SK-N-SH (cell line): ENCODE measurements around the gene DNAJB12. TPM values are rescaled to one million over a fixed set of nuclear protein-coding genes. Genes with fewer than 3 reads are reported as not detected.

Experiments used
- CTCF ChIA-PET: fragments of 300-600, 350-600 bp; formaldehyde crosslinking; extraction: SDS; loops from one replicate; lab custom pipeline; 2021; lab: Yijun Ruan, JAX
- POLR2A ChIA-PET: fragments of 350-600 bp; sonication (Branson Sonifier 250); formaldehyde crosslinking; extraction: SDS; loops from one replicate; lab custom pipeline; 2020; ENCODE audit warnings: antibody characterized with exemption, inconsistent platforms; lab: Yijun Ruan, JAX
- DNase-seq: peaks from one replicate; pipeline ENCODE4 v3.0.0; 2012
- H2AFZ ChIP-seq: fragments of 200-600 bp; sonication (generic); 2 replicates; pipeline ENCODE4 v1.8.1; 2016; ENCODE audit warnings: antibody characterized with exemption, mild to moderate bottlenecking, low read depth
- H3F3A ChIP-seq: fragments of 200-600 bp; sonication (generic); replicated peaks from 2 replicates; pipeline ENCODE3; 2016; ENCODE audit warnings: antibody characterized with exemption, mild to moderate bottlenecking; ENCODE audit not compliant: insufficient read depth
- H3K27ac ChIP-seq, 2 experiments: fragments of 200-500 bp in 1 of 2; fragments of 200-600 bp in 1 of 2; sonication (Bioruptor generic) in 1 of 2; sonication (generic), shearing (Covaris generic) in 1 of 2; 2 replicates each; pipeline versions ENCODE4 v1.5.1 to v1.6.1; 2014 to 2016; ENCODE audit warnings: low read depth in 2 of 2, inconsistent platforms in 1 of 2, low read length in 1 of 2, mild to moderate bottlenecking in 1 of 2, mixed read lengths in 1 of 2
- H3K27me3 ChIP-seq: fragments of 200-600 bp; sonication (generic), shearing (Covaris generic); 2 replicates; pipeline ENCODE4 v1.6.1; 2016; ENCODE audit warnings: mixed run types; ENCODE audit not compliant: insufficient read depth
- H3K36me3 ChIP-seq, 2 experiments: fragments of 200-500 bp in 1 of 2; fragments of 200-600 bp in 1 of 2; sonication (Bioruptor generic) in 1 of 2; sonication (generic) in 1 of 2; replicated peaks in 1 of 2; 2 replicates each; pipeline versions ENCODE3 to v1.5.1; 2014 to 2016; ENCODE audit warnings: low read length in 1 of 2, mild to moderate bottlenecking in 1 of 2; ENCODE audit not compliant: insufficient read depth in 2 of 2, control insufficient read depth in 1 of 2
- H3K4me1 ChIP-seq, 2 experiments: fragments of 200-500 bp in 1 of 2; fragments of 200-600 bp in 1 of 2; sonication (Bioruptor generic) in 1 of 2; sonication (generic), shearing (Covaris generic) in 1 of 2; 2 replicates each; pipeline versions ENCODE4 v1.5.1 to v1.6.1; 2014 to 2016; ENCODE audit warnings: low read depth in 1 of 2, low read length in 1 of 2, mixed run types in 1 of 2; ENCODE audit not compliant: insufficient read depth in 2 of 2, control insufficient read depth in 1 of 2
- H3K4me2 ChIP-seq: fragments of 200-600 bp; sonication (generic), shearing (Covaris generic); 2 replicates; pipeline ENCODE4 v1.6.1; 2017; ENCODE audit warnings: mixed run types
- H3K4me3 ChIP-seq, 2 experiments: fragments of 200-500 bp in 1 of 2; fragments of 200-600 bp in 1 of 2; sonication (Bioruptor generic) in 1 of 2; sonication (generic), shearing (Covaris generic) in 1 of 2; 2 replicates each; pipeline versions ENCODE4 v1.5.1 to v1.8.1; 2014 to 2016; ENCODE audit warnings: low read depth in 2 of 2, inconsistent platforms in 1 of 2, low read length in 1 of 2, mild to moderate bottlenecking in 1 of 2, mixed read lengths in 1 of 2, moderate library complexity in 1 of 2
- H3K79me2 ChIP-seq: fragments of 200-600 bp; sonication (generic); 2 replicates; pipeline ENCODE4 v1.8.1; 2017; ENCODE audit warnings: mild to moderate bottlenecking; ENCODE audit not compliant: insufficient read depth
- H3K9ac ChIP-seq: fragments of 200-600 bp; sonication (generic); 2 replicates; pipeline ENCODE4 v1.6.1; 2017; ENCODE audit warnings: mixed run types
- H3K9me2 ChIP-seq: fragments of 200-600 bp; sonication (generic); 2 replicates; pipeline ENCODE4 v1.6.1; 2017; ENCODE audit warnings: mixed run types
- H3K9me3 ChIP-seq: fragments of 200-600 bp; sonication (generic); 2 replicates; pipeline ENCODE4 v1.6.1; 2017; ENCODE audit warnings: mixed run types, mild to moderate bottlenecking, moderate library complexity
- H4K20me1 ChIP-seq: fragments of 200-600 bp; sonication (generic); 2 replicates; pipeline ENCODE4 v1.6.1; 2017; ENCODE audit warnings: mild to moderate bottlenecking, mixed run types; ENCODE audit not compliant: insufficient read depth
- CHD2 ChIP-seq: fragments of 150-350 bp; IDR thresholded peaks from 2 replicates; pipeline ENCODE4 v1.6.1; 2018; ENCODE audit warnings: low read length; ENCODE audit not compliant: partially characterized antibody
- FOSL2 ChIP-seq: IDR thresholded peaks from 2 replicates; pipeline ENCODE4 v1.4.0; 2012; ENCODE audit warnings: low read depth, mild to moderate bottlenecking, moderate library complexity, borderline replicate concordance
- FOXJ3 ChIP-seq: sonication (generic); formaldehyde crosslinking; IDR thresholded peaks from 2 replicates; pipeline ENCODE4 v1.5.1; 2020; ENCODE audit warnings: mild to moderate bottlenecking, missing genetic modification reagents
- FOXM1 ChIP-seq: IDR thresholded peaks from 2 replicates; pipeline ENCODE4 v1.4.0; 2012; ENCODE audit warnings: low read depth, mild to moderate bottlenecking
- POLR2AphosphoS5 ChIP-seq: IDR thresholded peaks from 2 replicates; pipeline ENCODE4 v1.6.1; 2012; ENCODE audit warnings: low read depth, low read length
- RFX5 ChIP-seq: IDR thresholded peaks from 2 replicates; pipeline ENCODE4 v1.6.1; 2012; ENCODE audit warnings: mild to moderate bottlenecking, improper control_type of control experiment, low read length
- SIN3A ChIP-seq: IDR thresholded peaks from 2 replicates; pipeline ENCODE4 v1.6.1; 2012; ENCODE audit warnings: low read depth, mild to moderate bottlenecking, low read length, moderate library complexity, borderline replicate concordance
- TAF1 ChIP-seq: IDR thresholded peaks from 2 replicates; pipeline ENCODE4 v1.6.1; 2012; ENCODE audit warnings: low read depth, mild to moderate bottlenecking, low read length, moderate library complexity, borderline replicate concordance
- WGBS: methylation state at CpG from one replicate; pipeline ENCODE4 v1.1.6; 2017; ENCODE audit warnings: low lambda C conversion rate; 5-methylcytosine and 5-hydroxymethylcytosine counted together
- polyA plus RNA-seq, 3 experiments: library from polyadenylated mRNA; depleted of rRNA; stranded (reverse); fragments of >200 nt; gene quantifications; 2 replicates each; pipeline ENCODE4 v1.2.3, GENCODE V29; 2012
- TF ChIP-seq, protein P1 (sequence below): IDR thresholded peaks from 2 replicates; pipeline ENCODE4 v1.6.1; 2012; ENCODE audit warnings: mild to moderate bottlenecking, low read depth, low read length, moderate library complexity
- TF ChIP-seq, protein P2 (sequence below): IDR thresholded peaks from 2 replicates; pipeline ENCODE4 v1.4.0; 2012; ENCODE audit warnings: low read depth, borderline replicate concordance
- TF ChIP-seq, protein P3 (sequence below): fragments of 200-600 bp; sonication (generic); IDR thresholded peaks from 2 replicates; pipeline ENCODE4 v1.6.1; 2017; ENCODE audit warnings: antibody characterized with exemption, mild to moderate bottlenecking, moderate library complexity
- TF ChIP-seq, protein P4 (sequence below): fragments of 150-350 bp; IDR thresholded peaks from 2 replicates; pipeline ENCODE4 v1.6.1; 2016; ENCODE audit warnings: mild to moderate bottlenecking, low read depth, low read length
- TF ChIP-seq, protein P5 (sequence below): IDR thresholded peaks from 2 replicates; pipeline ENCODE4 v1.4.0; 2012; ENCODE audit warnings: low read depth, borderline replicate concordance

DNAJB12 gene
- polyA plus RNA-seq, 1 of the 3 experiments (the other 2 are of a cell fraction), result 25.8 TPM

DNA sequence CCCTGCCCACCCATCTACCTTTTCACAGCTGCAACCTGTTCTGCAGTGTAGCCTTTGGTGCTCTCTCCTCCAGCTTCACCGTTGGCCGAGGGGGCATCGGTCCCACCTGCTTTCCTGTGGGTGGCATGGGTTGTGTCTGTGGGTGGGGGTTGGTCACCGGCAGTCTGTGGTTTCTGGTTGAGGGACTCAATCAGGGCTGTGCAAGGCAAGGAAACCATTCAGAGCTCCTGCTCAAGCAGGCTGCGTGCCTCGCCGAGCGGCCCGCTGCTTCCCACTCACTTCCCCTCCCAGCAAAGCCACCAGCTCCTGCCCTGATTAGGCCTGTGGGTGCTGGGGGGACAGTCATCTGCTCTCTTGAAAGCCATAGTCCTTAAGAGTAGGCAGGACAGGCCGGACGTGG lies 9.8 kb downstream of the DNAJB12 start:
- POLR2A ChIA-PET, result interaction anchor here (1.5 kb wide), 1 partner anchor 8 kb away, joined by 5 read pairs; no protein-coding TSS in a partner anchor
- Histone ChIP-seq H3K9me3 (no peaks in the 10 kb centered on the region), H3K4me3 (no peak overlapping the region), H3K4me1 (no peaks in the 10 kb centered on the region)
- TF ChIP-seq, protein P1, sequence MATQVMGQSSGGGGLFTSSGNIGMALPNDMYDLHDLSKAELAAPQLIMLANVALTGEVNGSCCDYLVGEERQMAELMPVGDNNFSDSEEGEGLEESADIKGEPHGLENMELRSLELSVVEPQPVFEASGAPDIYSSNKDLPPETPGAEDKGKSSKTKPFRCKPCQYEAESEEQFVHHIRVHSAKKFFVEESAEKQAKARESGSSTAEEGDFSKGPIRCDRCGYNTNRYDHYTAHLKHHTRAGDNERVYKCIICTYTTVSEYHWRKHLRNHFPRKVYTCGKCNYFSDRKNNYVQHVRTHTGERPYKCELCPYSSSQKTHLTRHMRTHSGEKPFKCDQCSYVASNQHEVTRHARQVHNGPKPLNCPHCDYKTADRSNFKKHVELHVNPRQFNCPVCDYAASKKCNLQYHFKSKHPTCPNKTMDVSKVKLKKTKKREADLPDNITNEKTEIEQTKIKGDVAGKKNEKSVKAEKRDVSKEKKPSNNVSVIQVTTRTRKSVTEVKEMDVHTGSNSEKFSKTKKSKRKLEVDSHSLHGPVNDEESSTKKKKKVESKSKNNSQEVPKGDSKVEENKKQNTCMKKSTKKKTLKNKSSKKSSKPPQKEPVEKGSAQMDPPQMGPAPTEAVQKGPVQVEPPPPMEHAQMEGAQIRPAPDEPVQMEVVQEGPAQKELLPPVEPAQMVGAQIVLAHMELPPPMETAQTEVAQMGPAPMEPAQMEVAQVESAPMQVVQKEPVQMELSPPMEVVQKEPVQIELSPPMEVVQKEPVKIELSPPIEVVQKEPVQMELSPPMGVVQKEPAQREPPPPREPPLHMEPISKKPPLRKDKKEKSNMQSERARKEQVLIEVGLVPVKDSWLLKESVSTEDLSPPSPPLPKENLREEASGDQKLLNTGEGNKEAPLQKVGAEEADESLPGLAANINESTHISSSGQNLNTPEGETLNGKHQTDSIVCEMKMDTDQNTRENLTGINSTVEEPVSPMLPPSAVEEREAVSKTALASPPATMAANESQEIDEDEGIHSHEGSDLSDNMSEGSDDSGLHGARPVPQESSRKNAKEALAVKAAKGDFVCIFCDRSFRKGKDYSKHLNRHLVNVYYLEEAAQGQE, result no peak
- TF ChIP-seq, protein P2, sequence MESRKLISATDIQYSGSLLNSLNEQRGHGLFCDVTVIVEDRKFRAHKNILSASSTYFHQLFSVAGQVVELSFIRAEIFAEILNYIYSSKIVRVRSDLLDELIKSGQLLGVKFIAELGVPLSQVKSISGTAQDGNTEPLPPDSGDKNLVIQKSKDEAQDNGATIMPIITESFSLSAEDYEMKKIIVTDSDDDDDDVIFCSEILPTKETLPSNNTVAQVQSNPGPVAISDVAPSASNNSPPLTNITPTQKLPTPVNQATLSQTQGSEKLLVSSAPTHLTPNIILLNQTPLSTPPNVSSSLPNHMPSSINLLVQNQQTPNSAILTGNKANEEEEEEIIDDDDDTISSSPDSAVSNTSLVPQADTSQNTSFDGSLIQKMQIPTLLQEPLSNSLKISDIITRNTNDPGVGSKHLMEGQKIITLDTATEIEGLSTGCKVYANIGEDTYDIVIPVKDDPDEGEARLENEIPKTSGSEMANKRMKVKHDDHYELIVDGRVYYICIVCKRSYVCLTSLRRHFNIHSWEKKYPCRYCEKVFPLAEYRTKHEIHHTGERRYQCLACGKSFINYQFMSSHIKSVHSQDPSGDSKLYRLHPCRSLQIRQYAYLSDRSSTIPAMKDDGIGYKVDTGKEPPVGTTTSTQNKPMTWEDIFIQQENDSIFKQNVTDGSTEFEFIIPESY, result no peak
- TF ChIP-seq, all 33 proteins: peak for 0
- H3K9ac ChIP-seq, result no peak overlapping the region
- H3F3A ChIP-seq, result peaks cover 3% of the 10 kb centered on the region
- H3K79me2 ChIP-seq, result peaks cover 43% of the 10 kb centered on the region
- no peak for DNase-seq
- 94% methylated on average over 8 of the region's 11 CpGs for WGBS
- no peak overlapping the region for H2AFZ ChIP-seq
- no peak overlapping the region for H3K27ac ChIP-seq
- H3K27me3 ChIP-seq, result no peaks in the 10 kb centered on the region
- H4K20me1 ChIP-seq, result no peaks in the 10 kb centered on the region
- H3K36me3 ChIP-seq, result peaks cover 8 to 28% of the 10 kb centered on the region in 2 experiments
- no peak overlapping the region for H3K4me2 ChIP-seq
- no peaks in the 10 kb centered on the region for H3K9me2 ChIP-seq
- CTCF ChIA-PET, result interaction anchor here (1.0 to 1.8 kb wide), 2 partner anchors 120 to 449 kb away, joined by 3 to 4 read pairs; no protein-coding TSS in a partner anchor

DNA sequence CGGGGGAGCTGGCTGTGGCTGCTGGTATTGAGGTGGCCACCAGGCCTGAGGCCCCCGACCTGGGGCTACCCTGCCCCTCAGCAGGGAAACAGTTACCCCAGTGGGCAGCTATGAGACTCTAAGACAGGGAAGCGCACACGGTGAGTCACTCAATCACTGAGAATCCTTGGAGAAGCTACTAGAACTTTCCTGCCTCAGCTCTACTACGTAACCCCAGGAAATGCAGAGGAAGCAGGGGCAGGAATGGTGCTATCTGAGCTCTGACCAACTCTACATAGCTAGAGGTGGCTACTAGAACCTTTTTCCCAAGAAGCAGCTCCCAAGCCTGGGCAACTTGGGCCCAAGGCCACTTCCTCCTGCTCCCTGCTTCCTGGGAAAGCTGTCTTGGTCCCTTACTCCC lies 11.8 kb downstream of the DNAJB12 start:
- no peak for DNase-seq
- Histone ChIP-seq H3K4me3 (no peak overlapping the region), H3K9me2 (no peaks in the 10 kb centered on the region), H3K79me2 (peaks cover 26% of the 10 kb centered on the region; the same call in 1 of the 2 replicates), H3K9me3 (no peaks in the 10 kb centered on the region), H3K4me2 (no peak overlapping the region), H3K27ac (no peak overlapping the region), H3K9ac (no peak overlapping the region), H3K36me3 (peaks cover 24 to 25% of the 10 kb centered on the region in 2 experiments), H3K27me3 (no peaks in the 10 kb centered on the region), H4K20me1 (no peaks in the 10 kb centered on the region), H2AFZ (no peak overlapping the region), H3F3A (peaks cover 10% of the 10 kb centered on the region), H3K4me1 (no peaks in the 10 kb centered on the region)
- ChIA-PET CTCF (interaction anchor here (0.8 to 9.7 kb wide), 6 partner anchors 8 to 718 kb away, joined by 3 to 86 read pairs (median 8); partner anchors contain the start of gene DNAJB12), POLR2A (interaction anchor here (1.2 kb wide), 2 partner anchors 45 to 70 kb away, joined by 3 to 4 read pairs; no protein-coding TSS in a partner anchor)
- WGBS, result 100% methylated on average over 2 of the region's 5 CpGs
- TF ChIP-seq, protein P3, sequence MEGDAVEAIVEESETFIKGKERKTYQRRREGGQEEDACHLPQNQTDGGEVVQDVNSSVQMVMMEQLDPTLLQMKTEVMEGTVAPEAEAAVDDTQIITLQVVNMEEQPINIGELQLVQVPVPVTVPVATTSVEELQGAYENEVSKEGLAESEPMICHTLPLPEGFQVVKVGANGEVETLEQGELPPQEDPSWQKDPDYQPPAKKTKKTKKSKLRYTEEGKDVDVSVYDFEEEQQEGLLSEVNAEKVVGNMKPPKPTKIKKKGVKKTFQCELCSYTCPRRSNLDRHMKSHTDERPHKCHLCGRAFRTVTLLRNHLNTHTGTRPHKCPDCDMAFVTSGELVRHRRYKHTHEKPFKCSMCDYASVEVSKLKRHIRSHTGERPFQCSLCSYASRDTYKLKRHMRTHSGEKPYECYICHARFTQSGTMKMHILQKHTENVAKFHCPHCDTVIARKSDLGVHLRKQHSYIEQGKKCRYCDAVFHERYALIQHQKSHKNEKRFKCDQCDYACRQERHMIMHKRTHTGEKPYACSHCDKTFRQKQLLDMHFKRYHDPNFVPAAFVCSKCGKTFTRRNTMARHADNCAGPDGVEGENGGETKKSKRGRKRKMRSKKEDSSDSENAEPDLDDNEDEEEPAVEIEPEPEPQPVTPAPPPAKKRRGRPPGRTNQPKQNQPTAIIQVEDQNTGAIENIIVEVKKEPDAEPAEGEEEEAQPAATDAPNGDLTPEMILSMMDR, result no peak
- no peak for TF ChIP-seq CHD2
- no peak for TF ChIP-seq FOXJ3
- TF ChIP-seq FOSL2, result no peak
- TF ChIP-seq, protein P4, sequence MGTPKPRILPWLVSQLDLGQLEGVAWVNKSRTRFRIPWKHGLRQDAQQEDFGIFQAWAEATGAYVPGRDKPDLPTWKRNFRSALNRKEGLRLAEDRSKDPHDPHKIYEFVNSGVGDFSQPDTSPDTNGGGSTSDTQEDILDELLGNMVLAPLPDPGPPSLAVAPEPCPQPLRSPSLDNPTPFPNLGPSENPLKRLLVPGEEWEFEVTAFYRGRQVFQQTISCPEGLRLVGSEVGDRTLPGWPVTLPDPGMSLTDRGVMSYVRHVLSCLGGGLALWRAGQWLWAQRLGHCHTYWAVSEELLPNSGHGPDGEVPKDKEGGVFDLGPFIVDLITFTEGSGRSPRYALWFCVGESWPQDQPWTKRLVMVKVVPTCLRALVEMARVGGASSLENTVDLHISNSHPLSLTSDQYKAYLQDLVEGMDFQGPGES, result no peak
- no peak for TF ChIP-seq TAF1
- no peak for TF ChIP-seq POLR2AphosphoS5
- TF ChIP-seq, protein P2, result no peak
- TF ChIP-seq SIN3A, result no peak
- TF ChIP-seq, protein P5, sequence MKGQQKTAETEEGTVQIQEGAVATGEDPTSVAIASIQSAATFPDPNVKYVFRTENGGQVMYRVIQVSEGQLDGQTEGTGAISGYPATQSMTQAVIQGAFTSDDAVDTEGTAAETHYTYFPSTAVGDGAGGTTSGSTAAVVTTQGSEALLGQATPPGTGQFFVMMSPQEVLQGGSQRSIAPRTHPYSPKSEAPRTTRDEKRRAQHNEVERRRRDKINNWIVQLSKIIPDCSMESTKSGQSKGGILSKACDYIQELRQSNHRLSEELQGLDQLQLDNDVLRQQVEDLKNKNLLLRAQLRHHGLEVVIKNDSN, result no peak
- TF ChIP-seq RFX5, result no peak
- TF ChIP-seq FOXM1, result no peak
